Astrocyte of the spinal cord (primary cell): ENCODE results near the gene PLXNC1.

ENCODE experiments used
- DNase-seq: peaks from one replicate; pipeline ENCODE4 v3.0.0; 2011; ENCODE audit warnings: low read depth, low spot score
- H3K4me3 ChIP-seq: 2 replicates; pipeline ENCODE4 v1.5.1; 2011; ENCODE audit warnings: low read depth, mild to moderate bottlenecking, low read length, moderate library complexity
- in situ Hi-C: cut with HindIII; loops from 2 replicates; pipeline ENCODE4 v1.10.0; 2017; ENCODE audit warnings: low sequenced_read_pairs
- TF ChIP-seq, protein P1 (sequence below): IDR thresholded peaks from 2 replicates; pipeline ENCODE4 v1.5.1; 2012; ENCODE audit warnings: low read depth, mild to moderate bottlenecking, low read length, inconsistent platforms

PLXNC1 gene

DNA sequence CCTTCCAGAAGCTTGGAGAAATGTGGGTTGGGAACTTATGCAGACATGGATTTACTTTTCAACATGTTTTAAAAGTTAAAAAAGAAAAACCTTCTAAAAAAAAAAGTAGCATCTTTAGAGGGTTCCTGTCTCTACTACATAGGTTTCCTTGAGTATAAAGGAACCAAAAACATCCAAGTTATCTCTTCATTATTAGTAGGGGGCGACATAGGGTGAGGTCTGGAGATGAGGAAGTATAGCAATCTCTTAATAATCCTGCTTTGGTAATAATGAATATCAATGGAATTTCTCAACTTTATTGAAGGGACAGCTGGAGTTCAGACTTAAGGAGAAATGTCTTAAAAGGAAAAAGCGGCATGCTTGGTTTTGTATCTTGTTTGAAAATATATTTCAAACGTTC lies 6.5 kb upstream of the PLXNC1 start:
- in situ Hi-C loops = no loop called here

DNA sequence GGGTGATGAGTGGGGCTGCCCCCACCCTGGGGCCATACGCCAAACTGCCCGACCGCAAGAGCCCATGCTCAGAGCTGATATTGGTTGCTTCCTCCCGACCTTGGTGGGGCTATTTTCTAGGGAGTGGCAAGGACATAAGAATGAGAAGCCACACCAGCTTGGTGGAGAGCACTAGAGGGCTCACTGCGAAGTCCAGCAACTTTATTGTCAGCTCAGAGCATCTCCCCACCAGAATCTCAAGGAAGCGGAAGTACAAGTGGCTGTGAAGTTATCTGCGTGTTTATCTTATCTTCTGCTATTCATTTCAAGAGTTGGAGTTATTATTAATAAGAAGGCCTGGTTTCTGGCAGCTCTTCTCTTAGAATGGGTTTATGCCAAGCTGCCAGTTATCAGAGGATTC lies 4.9 kb upstream of the PLXNC1 start:
- DNase-seq = no peak
- TF ChIP-seq, protein P1, sequence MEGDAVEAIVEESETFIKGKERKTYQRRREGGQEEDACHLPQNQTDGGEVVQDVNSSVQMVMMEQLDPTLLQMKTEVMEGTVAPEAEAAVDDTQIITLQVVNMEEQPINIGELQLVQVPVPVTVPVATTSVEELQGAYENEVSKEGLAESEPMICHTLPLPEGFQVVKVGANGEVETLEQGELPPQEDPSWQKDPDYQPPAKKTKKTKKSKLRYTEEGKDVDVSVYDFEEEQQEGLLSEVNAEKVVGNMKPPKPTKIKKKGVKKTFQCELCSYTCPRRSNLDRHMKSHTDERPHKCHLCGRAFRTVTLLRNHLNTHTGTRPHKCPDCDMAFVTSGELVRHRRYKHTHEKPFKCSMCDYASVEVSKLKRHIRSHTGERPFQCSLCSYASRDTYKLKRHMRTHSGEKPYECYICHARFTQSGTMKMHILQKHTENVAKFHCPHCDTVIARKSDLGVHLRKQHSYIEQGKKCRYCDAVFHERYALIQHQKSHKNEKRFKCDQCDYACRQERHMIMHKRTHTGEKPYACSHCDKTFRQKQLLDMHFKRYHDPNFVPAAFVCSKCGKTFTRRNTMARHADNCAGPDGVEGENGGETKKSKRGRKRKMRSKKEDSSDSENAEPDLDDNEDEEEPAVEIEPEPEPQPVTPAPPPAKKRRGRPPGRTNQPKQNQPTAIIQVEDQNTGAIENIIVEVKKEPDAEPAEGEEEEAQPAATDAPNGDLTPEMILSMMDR = no peak
- in situ Hi-C loops = no loop called here
- no peak overlapping the region for H3K4me3 ChIP-seq

More for the DNA sequence above, 6.5 kb upstream of the PLXNC1 start:
- H3K4me3 ChIP-seq = no peak overlapping the region
- no peak for DNase-seq
- TF ChIP-seq, protein P1 = no peak

DNA sequence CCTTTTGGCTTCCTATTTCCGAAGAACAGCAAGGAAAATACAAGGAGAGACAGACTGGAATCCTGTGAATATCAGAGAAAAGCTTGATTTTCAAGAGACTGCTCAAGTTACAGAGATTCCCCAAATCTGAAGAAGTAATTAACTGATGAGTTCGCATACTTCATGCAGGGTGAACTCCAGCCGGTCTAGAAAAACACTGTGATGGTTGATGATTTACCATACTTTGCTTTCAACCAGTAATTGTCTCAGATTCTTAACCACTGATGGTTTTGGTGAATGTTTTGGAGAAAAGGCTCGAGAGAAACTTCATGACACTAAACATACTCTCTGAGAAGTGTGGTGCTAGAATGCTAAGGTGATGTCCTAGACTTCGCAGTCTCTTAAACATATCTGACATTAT lies 4.4 kb upstream of the PLXNC1 start:
- TF ChIP-seq, protein P1 = no peak
- in situ Hi-C loops = no loop called here
- no peak overlapping the region for H3K4me3 ChIP-seq
- no peak for DNase-seq

DNA sequence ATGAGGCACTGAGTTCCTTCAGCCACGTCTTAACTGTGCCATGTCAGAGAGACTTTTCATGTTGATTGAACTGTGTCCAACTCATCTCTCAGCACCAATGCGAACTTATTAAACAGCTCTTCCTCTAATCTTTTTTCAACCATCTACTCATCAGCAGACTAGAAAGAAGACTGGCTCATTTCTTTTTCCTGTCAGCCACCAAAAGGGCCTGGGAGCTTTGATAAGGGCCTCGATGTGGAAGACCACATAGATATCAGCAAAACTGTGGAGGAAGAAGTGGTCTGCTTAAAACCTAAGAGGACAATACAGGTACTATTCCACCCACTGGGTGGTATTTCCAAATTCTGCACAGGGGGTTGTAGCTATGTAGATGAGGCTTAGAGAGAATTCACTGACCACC lies 3.6 kb upstream of the PLXNC1 start:
- no peak for DNase-seq
- no peak overlapping the region for H3K4me3 ChIP-seq
- TF ChIP-seq, protein P1 = no peak
- in situ Hi-C loops = no loop called here

DNA sequence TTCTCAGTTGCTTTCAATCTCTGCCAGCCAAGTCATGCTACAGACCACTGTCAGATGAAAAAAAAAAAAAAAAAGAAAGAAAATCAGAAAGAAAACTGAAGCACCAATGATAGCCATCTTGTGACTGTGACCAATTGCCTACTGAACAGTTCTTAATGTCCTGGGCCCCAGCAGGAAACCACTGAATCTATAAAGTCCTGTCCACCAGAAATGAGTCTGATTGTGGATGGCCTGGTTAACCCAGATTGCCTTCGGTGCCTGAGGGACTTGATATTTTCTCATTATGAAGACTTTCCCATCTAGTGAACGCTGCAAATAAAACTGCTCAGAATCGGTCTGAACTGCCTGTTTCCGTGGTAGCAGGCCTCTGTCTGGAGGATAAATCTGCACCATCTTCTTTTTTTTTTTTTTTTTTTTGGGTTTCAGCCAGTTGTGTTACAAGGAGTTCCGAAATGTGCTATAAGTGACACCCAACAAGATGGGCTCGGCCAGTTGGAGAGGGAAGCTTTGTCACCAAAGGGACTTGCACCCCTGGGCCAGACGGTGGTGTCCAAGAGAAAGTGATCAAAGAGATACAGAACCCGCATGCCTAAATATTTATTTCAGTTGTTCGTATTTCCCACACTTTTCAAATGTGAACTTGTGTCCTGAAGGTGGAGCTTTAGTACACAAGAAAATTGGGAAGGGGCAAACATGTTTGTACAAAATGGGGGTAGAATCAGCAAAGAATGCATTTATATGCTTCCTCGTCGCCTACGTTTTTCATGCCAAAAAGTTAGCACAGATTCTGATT lies 3.0 kb upstream of the PLXNC1 start:
- H3K4me3 ChIP-seq = no peak overlapping the region
- in situ Hi-C loops = no loop called here
- peak; percentile 59 for DNase-seq
- TF ChIP-seq, protein P1 = peak; percentile 34

DNA sequence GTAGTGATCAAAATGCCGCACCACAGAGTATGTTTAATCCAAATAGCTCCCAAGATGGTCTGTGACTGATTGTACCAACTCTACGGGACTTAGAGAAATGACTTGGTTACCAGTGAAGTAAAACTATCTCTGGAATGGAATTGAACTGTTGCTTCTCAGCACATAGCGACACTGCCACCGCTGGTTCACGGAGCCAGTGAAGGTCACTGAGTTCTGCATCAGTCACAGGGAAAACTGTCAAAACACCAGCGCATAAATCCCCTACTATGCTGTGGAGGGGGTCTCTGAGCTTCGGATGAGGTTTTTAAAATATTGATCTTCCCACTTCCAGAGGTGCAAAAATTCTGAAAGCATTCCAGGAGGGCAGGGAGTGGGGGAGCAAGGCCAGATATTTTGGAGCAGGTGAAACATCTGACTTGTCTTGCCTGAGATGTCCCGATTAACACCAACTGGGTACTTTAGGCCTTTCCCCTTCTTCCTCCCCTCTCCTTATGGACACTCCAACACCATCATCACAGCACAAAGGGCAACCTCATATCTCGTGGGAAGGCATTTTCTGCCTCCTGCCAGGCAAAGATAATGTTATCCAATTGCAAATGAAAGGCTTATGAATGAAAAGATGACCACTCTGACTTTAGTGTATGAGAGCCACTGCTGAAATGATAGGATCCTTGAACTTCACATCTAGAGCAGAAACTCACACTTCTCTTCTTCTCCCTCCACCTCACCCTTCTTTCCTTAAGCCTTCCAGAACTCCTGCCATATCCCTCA lies 2.0 kb upstream of the PLXNC1 start:
- DNase-seq = no peak
- H3K4me3 ChIP-seq = no peak overlapping the region
- TF ChIP-seq, protein P1 = no peak
- in situ Hi-C loops = no loop called here
